AG09319 (cell line): ENCODE data around the gene RNF111.

Experiments
- DNase-seq: peaks from one replicate; pipeline ENCODE4 v3.0.0-alpha.2; 2010; ENCODE audit warnings: low read depth; ENCODE audit errors: extremely low read depth
- CTCF ChIP-seq: IDR thresholded peaks from 2 replicates; pipeline ENCODE4 v1.5.1; 2011; ENCODE audit warnings: low read depth, mild to moderate bottlenecking, inconsistent platforms, low read length, moderate library complexity

The RNF111 gene

GRCh38 chr15:59018833-59019232, 31.4 kb downstream of the RNF111 start:
- no peak for DNase-seq
- TF ChIP-seq CTCF = no peak

- no peak for TF ChIP-seq CTCF
- no peak for DNase-seq
Measured at GRCh38 chr15:59020322-59020721, 32.9 kb downstream of the RNF111 start.

DNA sequence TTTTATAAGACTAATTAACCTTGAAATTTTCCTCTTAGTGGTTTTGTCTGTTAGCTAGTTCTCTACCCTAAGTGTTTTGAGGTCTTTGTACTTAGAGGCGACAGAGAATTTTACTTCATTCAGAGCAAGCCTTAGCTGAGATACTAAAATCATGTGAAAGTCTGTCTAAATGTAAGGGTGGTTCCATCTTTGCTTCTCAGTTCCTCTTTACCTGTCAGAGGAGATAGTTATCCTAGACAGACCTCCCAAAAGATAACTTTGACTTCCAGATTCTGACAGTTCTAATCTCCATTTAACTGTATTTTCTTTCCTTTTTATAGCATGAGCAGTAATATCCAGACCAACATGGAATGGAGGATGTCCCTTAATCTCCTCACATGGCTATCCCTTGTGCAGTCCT, 34.7 kb downstream of the RNF111 start:
- no peak for DNase-seq
- TF ChIP-seq CTCF = no peak

GRCh38 chr15:59026207-59026606, 38.7 kb downstream of the RNF111 start:
- no peak for TF ChIP-seq CTCF
- DNase-seq = no peak

- TF ChIP-seq CTCF = no peak
Measured at GRCh38 chr15:59028387-59028955, 41.0 kb downstream of the RNF111 start.

GRCh38 chr15:59029554-59029953, 42.1 kb downstream of the RNF111 start:
- TF ChIP-seq CTCF = no peak
- DNase-seq = no peak

More at GRCh38 chr15:59028387-59028955, 41.0 kb downstream of the RNF111 start:
- no peak for DNase-seq

GRCh38 chr15:59035201-59035600, 47.7 kb downstream of the RNF111 start:
- TF ChIP-seq CTCF = no peak
- no peak for DNase-seq
